Psoas muscle (tissue), 8 donors: ENCODE measurements around the gene IL6. TPM values are rescaled to one million over a fixed set of nuclear protein-coding genes. Genes with fewer than 3 reads are reported as not detected.
"Not testable (repeated sequence)": the region's sequence is repeated elsewhere in the genome, so short reads cannot be mapped to it uniquely, and the experiment has no call there.

Experiments
- ATAC-seq, 4 donors: fragments of 200-7000 bp; cut with Tn5 transposase; one replicate each; pipeline ENCODE4 v1.9.1; 2020; ENCODE audit warnings: moderate library complexity in 3 of 4, mild to moderate bottlenecking in 2 of 4
- DNase-seq, 2 donors: peaks; one replicate each; pipeline ENCODE4 v3.0.0-alpha.2; 2020
- H3K27ac ChIP-seq: fragments of 200-600 bp; one replicate; pipeline ENCODE4 v1.8.0; 2022
- H3K27me3 ChIP-seq, 3 donors: fragments of 200-600 bp in 1 of 3; one replicate each; pipeline versions ENCODE4 v1.6.1 to v1.8.0; 2013 to 2022; ENCODE audit warnings: low read length in 2 of 3, mild to moderate bottlenecking in 2 of 3, moderate library complexity in 1 of 3; ENCODE audit not compliant: insufficient read depth in 3 of 3
- H3K36me3 ChIP-seq, 2 donors: fragments of 200-600 bp in 1 of 2; one replicate each; pipeline versions ENCODE4 v1.6.1 to v1.8.0; 2013 to 2022; ENCODE audit warnings: low read depth in 1 of 2, mild to moderate bottlenecking in 1 of 2, moderate library complexity in 1 of 2; ENCODE audit not compliant: insufficient read depth in 1 of 2
- H3K4me1 ChIP-seq: fragments of 200-600 bp; one replicate; pipeline ENCODE4 v1.8.0; 2022
- H3K4me3 ChIP-seq: fragments of 200-600 bp; one replicate; pipeline ENCODE4 v1.8.0; 2022; ENCODE audit warnings: mild to moderate bottlenecking
- H3K9me3 ChIP-seq: fragments of 200-600 bp; one replicate; pipeline ENCODE4 v1.8.0; 2022
- WGBS, 3 donors: extraction: QIAGEN DNeasy Blood & Tissue Kit; methylation state at CpG; one replicate each; pipeline versions ENCODE4 v1.1.6 to v1.1.7; 2013; 5-methylcytosine and 5-hydroxymethylcytosine counted together
- intact Hi-C, 2 donors: fragments of 100-400 bp; cut with DNase I; formaldehyde crosslinking; loops; one replicate each; pipeline versions ENCODE4 v1.11.0 to v1.14.2; 2022
- polyA plus RNA-seq, 3 donors: library from polyadenylated mRNA; stranded (reverse); fragments of 200-250 nt; gene quantifications; one replicate each; pipeline ENCODE4 v1.2.3, GENCODE V29; 2013
- total RNA-seq, 4 donors: library from RNA; stranded (reverse); fragmentation: NEBNext Ultra II Directional in 2 of 4; extraction: Animal tissue kit (Norgen Biotek cat#: 25700) in 2 of 4; gene quantifications; one replicate each; pipeline versions ENCODE4 v1.2.1 to v1.2.4, GENCODE V29; 2021 to 2023
- TF ChIP-seq, protein P1 (sequence below): fragments of 200-600 bp; IDR thresholded peaks from one replicate; pipeline ENCODE4 v1.8.0; 2022; ENCODE audit warnings: antibody characterized with exemption
- donor health status: healthy with polysubstance abuse.
- donor health status: DM: no; HTN: no; CAD: no; lungs with moderate emphysema.
- donor health status: Bipolar disorder and iron deficiency.
- donor health status: healthy.
- donor health status: DM: yes; HTN: yes; CAD: no.
- donor health status: DM: no; HTN: no; CAD: no.
- donor health status: DM: no; HTN: no; CAD: no.
- donor health status: DM: yes; HTN: yes; CAD: no.

IL6 gene
- total and polyA plus RNA-seq, 7 donors: 0.51 to 4.6 (median 1.6) TPM; not detected in 1

DNA sequence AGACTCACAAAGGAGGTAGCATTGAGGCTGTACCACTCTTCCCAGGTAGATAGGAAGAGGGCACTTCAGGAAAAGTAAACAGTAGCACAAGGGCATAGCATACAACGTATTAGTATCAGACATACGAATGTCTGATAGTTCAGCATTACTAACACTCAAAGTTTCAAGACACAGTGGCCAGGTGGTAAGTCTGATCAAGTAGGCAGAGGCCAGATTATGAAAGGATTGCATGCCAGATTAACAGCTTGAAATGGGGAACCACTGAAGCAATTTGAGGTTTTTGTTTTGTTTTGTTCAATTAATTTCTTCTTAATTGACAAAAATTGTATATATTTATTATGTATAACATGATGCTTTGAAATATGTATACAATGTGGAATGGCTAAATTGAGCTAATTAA, 45.7 kb upstream of the IL6 start:
- Histone ChIP-seq H3K9me3 (no peaks in the 10 kb centered on the region), H3K27me3 (no peaks in the 10 kb centered on the region), H3K4me1 (no peaks in the 10 kb centered on the region), H3K27ac (no peak overlapping the region), H3K4me3 (no peak overlapping the region), H3K36me3 (no peaks in the 10 kb centered on the region)
- intact Hi-C loops: no loop called here
- 78 to 83% (median 78%) methylated on average over 2 of the region's 2 CpGs for WGBS, 3 donors
- DNase-seq (no peak), ATAC-seq (no peak)
- TF ChIP-seq, protein P1, sequence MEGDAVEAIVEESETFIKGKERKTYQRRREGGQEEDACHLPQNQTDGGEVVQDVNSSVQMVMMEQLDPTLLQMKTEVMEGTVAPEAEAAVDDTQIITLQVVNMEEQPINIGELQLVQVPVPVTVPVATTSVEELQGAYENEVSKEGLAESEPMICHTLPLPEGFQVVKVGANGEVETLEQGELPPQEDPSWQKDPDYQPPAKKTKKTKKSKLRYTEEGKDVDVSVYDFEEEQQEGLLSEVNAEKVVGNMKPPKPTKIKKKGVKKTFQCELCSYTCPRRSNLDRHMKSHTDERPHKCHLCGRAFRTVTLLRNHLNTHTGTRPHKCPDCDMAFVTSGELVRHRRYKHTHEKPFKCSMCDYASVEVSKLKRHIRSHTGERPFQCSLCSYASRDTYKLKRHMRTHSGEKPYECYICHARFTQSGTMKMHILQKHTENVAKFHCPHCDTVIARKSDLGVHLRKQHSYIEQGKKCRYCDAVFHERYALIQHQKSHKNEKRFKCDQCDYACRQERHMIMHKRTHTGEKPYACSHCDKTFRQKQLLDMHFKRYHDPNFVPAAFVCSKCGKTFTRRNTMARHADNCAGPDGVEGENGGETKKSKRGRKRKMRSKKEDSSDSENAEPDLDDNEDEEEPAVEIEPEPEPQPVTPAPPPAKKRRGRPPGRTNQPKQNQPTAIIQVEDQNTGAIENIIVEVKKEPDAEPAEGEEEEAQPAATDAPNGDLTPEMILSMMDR: no peak

DNA sequence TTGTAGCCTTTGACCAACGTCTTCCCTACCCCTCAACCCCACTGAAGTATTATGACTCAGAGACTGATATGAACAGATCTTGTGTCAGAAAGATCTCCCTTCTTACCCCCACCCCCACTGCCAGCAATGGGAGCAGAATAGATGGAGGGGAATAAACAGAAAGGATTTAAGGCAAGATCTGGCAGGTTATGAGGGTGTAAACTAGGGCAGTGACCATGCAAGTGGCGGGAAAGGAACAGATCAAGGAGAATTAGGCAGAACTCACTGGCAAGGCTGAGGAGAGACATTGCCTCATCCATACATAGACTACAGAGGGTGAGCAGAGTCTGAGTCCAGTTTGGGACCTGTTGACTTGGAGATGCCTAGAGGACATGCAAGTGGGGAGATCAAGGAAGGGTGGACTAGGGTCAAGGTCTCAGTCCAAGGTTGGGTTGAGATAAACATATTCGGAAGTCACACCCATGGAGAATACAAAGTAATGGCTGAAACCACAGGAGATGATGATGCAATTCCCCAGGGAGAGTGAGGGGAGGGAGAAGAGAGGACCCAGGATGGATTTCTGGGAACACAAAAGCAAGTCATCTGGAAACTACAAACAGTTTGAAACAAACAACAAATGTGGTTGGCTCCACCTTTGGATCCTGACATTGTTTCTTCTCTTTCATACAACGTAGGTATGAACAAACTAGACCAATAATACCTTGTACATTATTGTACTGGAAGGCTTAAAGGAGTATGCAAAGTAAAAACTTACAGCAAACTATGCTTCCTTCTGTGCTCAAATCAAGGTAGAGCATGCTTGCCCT, 44.9 kb upstream of the IL6 start:
- H3K27me3 ChIP-seq: no peaks in the 10 kb centered on the region
- intact Hi-C loops: no loop called here
- WGBS, 3 donors: 88 to 90% (median 88%) methylated on average over 4 of the region's 4 CpGs
- H3K4me3 ChIP-seq: no peak overlapping the region
- no peaks in the 10 kb centered on the region for H3K36me3 ChIP-seq
- H3K27ac ChIP-seq: no peak overlapping the region
- ATAC-seq (no peak), DNase-seq (no peak)
- TF ChIP-seq, protein P1: no peak
- H3K4me1 ChIP-seq: no peaks in the 10 kb centered on the region
- no peaks in the 10 kb centered on the region for H3K9me3 ChIP-seq

GRCh38 chr7:22683379-22683778, 43.6 kb upstream of the IL6 start:
- Histone ChIP-seq H3K27ac (no peak overlapping the region), H3K4me1 (no peaks in the 10 kb centered on the region), H3K4me3 (no peak overlapping the region), H3K27me3 (no peaks in the 10 kb centered on the region), H3K9me3 (no peaks in the 10 kb centered on the region), H3K36me3 (no peaks in the 10 kb centered on the region)
- DNase-seq (no peak), ATAC-seq (no peak)
- intact Hi-C loops: no loop called here
- TF ChIP-seq, protein P1: no peak
- 72 to 77% (median 74%) methylated on average over 2 of the region's 2 CpGs for WGBS, 3 donors

DNA sequence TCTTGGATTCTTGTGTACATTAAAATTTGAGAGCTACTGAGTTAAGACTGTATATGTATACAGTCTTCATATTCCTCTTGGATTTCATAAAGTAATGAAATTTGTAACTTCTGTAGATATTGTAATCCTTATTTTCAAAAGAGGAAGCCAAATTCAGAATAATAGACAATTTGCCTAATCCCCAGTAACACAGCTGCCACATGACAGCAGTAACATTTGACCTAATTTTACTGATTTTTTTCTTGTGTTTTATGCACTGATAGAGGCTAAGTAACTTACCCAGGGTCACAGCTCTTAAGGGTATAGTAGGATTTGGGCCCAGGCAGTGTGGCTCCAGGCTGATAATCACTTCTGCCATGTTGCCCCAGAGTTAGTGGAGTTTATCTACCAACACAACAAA, 40.4 kb upstream of the IL6 start:
- Histone ChIP-seq H3K9me3 (no peaks in the 10 kb centered on the region), H3K4me3 (no peak overlapping the region), H3K36me3 (no peaks in the 10 kb centered on the region), H3K4me1 (no peaks in the 10 kb centered on the region), H3K27me3 (no peaks in the 10 kb centered on the region), H3K27ac (no peak overlapping the region)
- DNase-seq: no peak
- ATAC-seq: no peak
- TF ChIP-seq, protein P1: no peak
- intact Hi-C loops: no loop called here

- 27 to 39% (median 30%) methylated on average over 2 of the region's 2 CpGs for WGBS, 3 donors
- DNase-seq (no peak), ATAC-seq (no peak)
- H3K4me1 ChIP-seq: no peaks in the 10 kb centered on the region
- H3K36me3 ChIP-seq: no peaks in the 10 kb centered on the region
- no peak overlapping the region for H3K4me3 ChIP-seq
- TF ChIP-seq, protein P1: no peak
- H3K9me3 ChIP-seq: no peaks in the 10 kb centered on the region
- no peak overlapping the region for H3K27ac ChIP-seq
- no peaks in the 10 kb centered on the region for H3K27me3 ChIP-seq
- intact Hi-C loops: no loop called here
Observed at GRCh38 chr7:22688084-22688483, 38.9 kb upstream of the IL6 start.

DNA sequence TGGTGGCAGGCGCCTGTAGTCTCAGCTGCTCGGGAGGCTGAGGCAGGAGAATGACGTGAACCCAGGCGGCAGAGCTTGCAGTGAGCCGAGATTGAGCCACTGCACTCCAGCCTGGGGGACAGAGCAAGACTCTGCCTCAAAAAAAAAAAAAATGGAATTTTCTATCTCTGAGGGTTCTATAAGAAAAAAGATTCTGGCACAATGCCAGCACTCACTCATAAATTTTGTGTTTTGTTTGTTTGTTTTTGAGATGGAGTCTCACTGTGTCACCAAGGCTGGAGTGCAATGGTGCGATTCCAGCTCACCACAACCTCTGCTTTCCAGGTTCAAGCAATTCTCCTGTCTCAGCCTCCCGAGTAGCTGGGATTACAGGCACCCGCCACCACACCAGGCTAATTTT, 38.1 kb upstream of the IL6 start:
- H3K27me3 ChIP-seq, H3K4me1 ChIP-seq, ATAC-seq, H3K36me3 ChIP-seq, DNase-seq, H3K4me3 ChIP-seq, H3K9me3 ChIP-seq, intact Hi-C loops, H3K27ac ChIP-seq: not testable (repeated sequence)
- 92 to 99% (median 94%) methylated on average over 8 of the region's 8 CpGs for WGBS, 3 donors
